ENCODE results near the gene UBASH3A.

DNA sequence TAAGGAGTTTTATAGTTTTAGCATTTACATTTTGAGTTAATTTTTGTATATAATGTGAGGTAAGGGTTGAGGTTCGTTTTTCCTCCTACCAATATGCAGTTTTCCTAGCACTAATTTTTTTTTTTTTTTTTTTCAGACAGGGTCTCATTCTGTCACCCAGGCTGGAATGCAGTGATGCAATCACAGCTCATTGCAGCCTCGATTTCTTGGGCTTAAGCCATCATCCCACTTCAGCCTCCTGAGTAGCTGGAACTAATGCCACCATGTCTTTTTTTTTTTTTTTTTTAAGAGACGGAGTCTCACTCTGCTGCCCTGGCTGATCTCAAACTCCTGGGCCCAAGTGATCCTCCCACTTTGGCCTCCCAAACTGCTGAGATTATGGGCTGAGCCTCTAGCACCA lies 2.5 kb upstream of the UBASH3A start:
- TF ChIP-seq POLR2A (IDR thresholded peaks at IDR 0.05), result no peak
- TF ChIP-seq, protein P1, sequence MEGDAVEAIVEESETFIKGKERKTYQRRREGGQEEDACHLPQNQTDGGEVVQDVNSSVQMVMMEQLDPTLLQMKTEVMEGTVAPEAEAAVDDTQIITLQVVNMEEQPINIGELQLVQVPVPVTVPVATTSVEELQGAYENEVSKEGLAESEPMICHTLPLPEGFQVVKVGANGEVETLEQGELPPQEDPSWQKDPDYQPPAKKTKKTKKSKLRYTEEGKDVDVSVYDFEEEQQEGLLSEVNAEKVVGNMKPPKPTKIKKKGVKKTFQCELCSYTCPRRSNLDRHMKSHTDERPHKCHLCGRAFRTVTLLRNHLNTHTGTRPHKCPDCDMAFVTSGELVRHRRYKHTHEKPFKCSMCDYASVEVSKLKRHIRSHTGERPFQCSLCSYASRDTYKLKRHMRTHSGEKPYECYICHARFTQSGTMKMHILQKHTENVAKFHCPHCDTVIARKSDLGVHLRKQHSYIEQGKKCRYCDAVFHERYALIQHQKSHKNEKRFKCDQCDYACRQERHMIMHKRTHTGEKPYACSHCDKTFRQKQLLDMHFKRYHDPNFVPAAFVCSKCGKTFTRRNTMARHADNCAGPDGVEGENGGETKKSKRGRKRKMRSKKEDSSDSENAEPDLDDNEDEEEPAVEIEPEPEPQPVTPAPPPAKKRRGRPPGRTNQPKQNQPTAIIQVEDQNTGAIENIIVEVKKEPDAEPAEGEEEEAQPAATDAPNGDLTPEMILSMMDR (IDR thresholded peaks at IDR 0.05), result no peak
